ENCODE data around the gene PLEKHM3.

The PLEKHM3 gene

GRCh38 chr2:207938886-207939285, 86.4 kb downstream of the PLEKHM3 start:
- H3K9ac ChIP-seq (ENCODE audit: low read length in 5 of 5), result no peak overlapping the region

DNA sequence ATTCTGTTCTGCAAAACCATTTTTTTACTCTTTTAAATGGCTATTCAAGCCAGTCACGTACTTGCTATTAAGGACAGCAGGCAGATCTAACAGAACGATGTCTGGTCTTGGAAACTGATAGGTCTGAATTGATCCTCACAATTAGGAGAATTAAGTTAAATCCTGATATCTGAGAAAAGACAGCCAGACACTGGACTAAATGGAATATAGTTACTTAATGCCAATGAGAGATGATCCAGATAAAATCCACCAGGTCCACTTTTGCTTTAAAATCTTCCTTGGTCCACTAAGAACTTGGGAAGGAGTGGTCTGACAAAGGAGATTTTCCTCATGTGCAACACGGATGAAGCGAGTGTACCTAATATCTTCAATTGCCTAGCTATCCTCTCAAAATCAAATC, 86.9 kb downstream of the PLEKHM3 start:
- Histone ChIP-seq H3K4me1 (ENCODE audit: control insufficient read depth in 5 of 5, insufficient read depth in 5 of 5, low read length in 5 of 5) (peaks cover 0 to 25% (median 21%) of the 10 kb centered on the region in 5 donors), H3K9ac (ENCODE audit: low read length in 5 of 5) (no peak overlapping the region), H3K9me3 (ENCODE audit: control insufficient read depth in 5 of 5, low read length in 5 of 5) (no peaks in the 10 kb centered on the region), H3K4me3 (ENCODE audit: low read depth in 1 of 5, low read length in 5 of 5) (no peak overlapping the region), H3K27me3 (ENCODE audit: control insufficient read depth in 5 of 5, insufficient read depth in 4 of 5, low read length in 5 of 5) (no peaks in the 10 kb centered on the region), H3K36me3 (ENCODE audit: control insufficient read depth in 5 of 5, insufficient read depth in 5 of 5, low read length in 5 of 5) (peaks cover 0 to 3% (median 0%) of the 10 kb centered on the region in 5 donors), H3K27ac (ENCODE audit: low read depth, low read length) (no peak overlapping the region)

More at GRCh38 chr2:207938886-207939285, 86.4 kb downstream of the PLEKHM3 start:
- Histone ChIP-seq H3K4me1 (ENCODE audit: control insufficient read depth in 5 of 5, insufficient read depth in 5 of 5, low read length in 5 of 5) (peaks cover 0 to 22% (median 16%) of the 10 kb centered on the region in 5 donors), H3K36me3 (ENCODE audit: control insufficient read depth in 5 of 5, insufficient read depth in 5 of 5, low read length in 5 of 5) (peaks cover 0 to 4% (median 0%) of the 10 kb centered on the region in 5 donors), H3K27me3 (ENCODE audit: control insufficient read depth in 5 of 5, insufficient read depth in 4 of 5, low read length in 5 of 5) (no peaks in the 10 kb centered on the region), H3K4me3 (ENCODE audit: low read depth in 1 of 5, low read length in 5 of 5) (no peak overlapping the region), H3K27ac (ENCODE audit: low read depth, low read length) (no peak overlapping the region), H3K9me3 (ENCODE audit: control insufficient read depth in 5 of 5, low read length in 5 of 5) (no peaks in the 10 kb centered on the region)

- H3K27ac ChIP-seq (ENCODE audit: low read depth, low read length), result no peak overlapping the region
- no peaks in the 10 kb centered on the region for H3K36me3 ChIP-seq (ENCODE audit: control insufficient read depth in 5 of 5, insufficient read depth in 5 of 5, low read length in 5 of 5)
- H3K27me3 ChIP-seq (ENCODE audit: control insufficient read depth in 5 of 5, insufficient read depth in 4 of 5, low read length in 5 of 5), result no peaks in the 10 kb centered on the region
- no peaks in the 10 kb centered on the region for H3K9me3 ChIP-seq (ENCODE audit: control insufficient read depth in 5 of 5, low read length in 5 of 5)
- H3K4me1 ChIP-seq (ENCODE audit: control insufficient read depth in 5 of 5, insufficient read depth in 5 of 5, low read length in 5 of 5), result peaks cover 0 to 25% (median 21%) of the 10 kb centered on the region in 5 donors
- no peak overlapping the region for H3K9ac ChIP-seq (ENCODE audit: low read length in 5 of 5)
- H3K4me3 ChIP-seq (ENCODE audit: low read depth in 1 of 5, low read length in 5 of 5), result no peak overlapping the region
Measured at GRCh38 chr2:207937823-207938222, 87.5 kb downstream of the PLEKHM3 start.

- Histone ChIP-seq H3K27ac (ENCODE audit: low read depth, low read length) (no peak overlapping the region), H3K9ac (ENCODE audit: low read length in 5 of 5) (no peak overlapping the region), H3K4me1 (ENCODE audit: control insufficient read depth in 5 of 5, insufficient read depth in 5 of 5, low read length in 5 of 5) (peaks cover 0 to 25% (median 21%) of the 10 kb centered on the region in 5 donors)
Measured at GRCh38 chr2:207937253-207937652, 88.1 kb downstream of the PLEKHM3 start.

DNA sequence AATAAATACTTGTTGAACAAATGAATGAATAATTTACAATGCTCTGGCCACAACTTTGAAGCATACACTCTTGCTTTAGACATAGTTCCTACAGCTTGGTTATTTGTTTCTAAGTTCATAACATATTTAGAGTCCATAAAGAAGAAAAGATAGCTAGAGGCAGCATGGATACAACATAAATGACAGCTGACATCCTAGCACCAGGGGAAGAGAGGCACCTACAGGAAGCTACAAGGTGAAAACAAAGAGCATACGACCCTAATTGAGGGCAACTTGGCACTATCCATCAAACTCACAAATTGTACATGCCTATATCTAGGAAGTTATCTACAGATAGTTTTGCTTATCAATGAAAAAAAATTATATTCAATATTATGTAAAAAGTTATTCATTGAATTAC, 88.9 kb downstream of the PLEKHM3 start:
- H3K27ac ChIP-seq (ENCODE audit: low read depth, low read length), result no peak overlapping the region

More at GRCh38 chr2:207937253-207937652, 88.1 kb downstream of the PLEKHM3 start:
- H3K36me3 ChIP-seq (ENCODE audit: control insufficient read depth in 5 of 5, insufficient read depth in 5 of 5, low read length in 5 of 5), result no peaks in the 10 kb centered on the region
- H3K9me3 ChIP-seq (ENCODE audit: control insufficient read depth in 5 of 5, low read length in 5 of 5), result no peaks in the 10 kb centered on the region
- H3K4me3 ChIP-seq (ENCODE audit: low read depth in 1 of 5, low read length in 5 of 5), result no peak overlapping the region
- H3K27me3 ChIP-seq (ENCODE audit: control insufficient read depth in 5 of 5, insufficient read depth in 4 of 5, low read length in 5 of 5), result no peaks in the 10 kb centered on the region

GRCh38 chr2:207935991-207936370, 89.3 kb downstream of the PLEKHM3 start:
- peak overlapping the region; percentile 31 for H3K27ac ChIP-seq (ENCODE audit: low read depth, low read length)

More for the DNA sequence above, 88.9 kb downstream of the PLEKHM3 start:
- no peaks in the 10 kb centered on the region for H3K27me3 ChIP-seq (ENCODE audit: control insufficient read depth in 5 of 5, insufficient read depth in 4 of 5, low read length in 5 of 5)
- H3K4me3 ChIP-seq (ENCODE audit: low read depth in 1 of 5, low read length in 5 of 5), result no peak overlapping the region
- no peak overlapping the region for H3K9ac ChIP-seq (ENCODE audit: low read length in 5 of 5)
- H3K36me3 ChIP-seq (ENCODE audit: control insufficient read depth in 5 of 5, insufficient read depth in 5 of 5, low read length in 5 of 5), result no peaks in the 10 kb centered on the region
- H3K9me3 ChIP-seq (ENCODE audit: control insufficient read depth in 5 of 5, low read length in 5 of 5), result no peaks in the 10 kb centered on the region
- peaks cover 0 to 25% (median 21%) of the 10 kb centered on the region in 5 donors for H3K4me1 ChIP-seq (ENCODE audit: control insufficient read depth in 5 of 5, insufficient read depth in 5 of 5, low read length in 5 of 5)

DNA sequence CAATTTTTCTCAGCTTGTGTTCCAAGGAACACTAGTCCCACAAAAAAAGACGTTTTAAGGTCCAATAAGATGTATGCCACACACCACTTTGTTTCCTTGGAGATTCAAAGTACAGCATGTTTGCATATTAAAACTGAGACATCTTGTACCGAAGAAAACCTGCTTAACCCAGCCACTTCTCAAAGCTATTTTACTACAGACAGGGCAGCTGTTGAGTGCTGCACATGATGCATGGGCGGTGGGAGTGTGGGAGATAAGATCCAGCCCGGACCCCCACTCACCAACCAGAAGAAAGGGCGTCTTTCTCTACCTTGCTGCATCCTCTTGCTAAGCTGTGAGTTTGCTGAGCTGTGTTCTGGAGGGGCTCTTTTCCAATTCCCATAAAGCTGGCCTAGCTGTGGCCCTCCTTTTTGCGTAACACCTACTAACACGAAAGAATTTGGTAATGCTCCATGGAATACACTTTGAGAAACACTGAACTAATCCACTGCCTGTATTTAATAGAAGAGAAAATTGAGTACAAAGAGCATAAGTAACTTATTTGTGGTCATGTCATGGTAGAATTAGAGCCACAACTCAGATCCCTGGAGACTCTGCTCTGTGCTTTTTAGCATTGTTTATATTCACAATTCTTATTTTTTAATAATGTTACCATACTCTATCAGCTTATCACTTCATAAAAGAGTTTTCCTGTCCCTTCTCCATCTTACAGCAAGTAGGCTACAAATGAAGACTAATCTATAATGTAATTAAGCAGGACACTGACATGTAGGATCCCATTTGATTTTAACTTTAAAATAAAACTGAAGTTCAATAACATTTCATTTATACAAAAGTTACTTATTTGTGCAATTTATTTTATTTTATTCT, 90.0 kb downstream of the PLEKHM3 start:
- Histone ChIP-seq H3K4me1 (ENCODE audit: control insufficient read depth in 5 of 5, insufficient read depth in 5 of 5, low read length in 5 of 5) (peaks cover 0 to 25% (median 21%) of the 10 kb centered on the region in 5 donors), H3K27ac (ENCODE audit: low read depth, low read length) (peak overlapping the region; percentile 31), H3K4me3 (ENCODE audit: low read depth in 1 of 5, low read length in 5 of 5) (peak overlapping the region in 1 of 5 donors; percentile 33), H3K27me3 (ENCODE audit: control insufficient read depth in 5 of 5, insufficient read depth in 4 of 5, low read length in 5 of 5) (no peaks in the 10 kb centered on the region), H3K9ac (ENCODE audit: low read length in 5 of 5) (peak overlapping the region in 1 of 5 donors; percentile 60), H3K36me3 (ENCODE audit: control insufficient read depth in 5 of 5, insufficient read depth in 5 of 5, low read length in 5 of 5) (peaks cover 0 to 6% (median 5%) of the 10 kb centered on the region in 5 donors), H3K9me3 (ENCODE audit: control insufficient read depth in 5 of 5, low read length in 5 of 5) (no peaks in the 10 kb centered on the region)

More at GRCh38 chr2:207935991-207936370, 89.3 kb downstream of the PLEKHM3 start:
- Histone ChIP-seq H3K9ac (ENCODE audit: low read length in 5 of 5) (peak overlapping the region in 1 of 5 donors; percentile 60), H3K9me3 (ENCODE audit: control insufficient read depth in 5 of 5, low read length in 5 of 5) (no peaks in the 10 kb centered on the region), H3K4me3 (ENCODE audit: low read depth in 1 of 5, low read length in 5 of 5) (no peak overlapping the region), H3K4me1 (ENCODE audit: control insufficient read depth in 5 of 5, insufficient read depth in 5 of 5, low read length in 5 of 5) (peaks cover 0 to 25% (median 21%) of the 10 kb centered on the region in 5 donors), H3K36me3 (ENCODE audit: control insufficient read depth in 5 of 5, insufficient read depth in 5 of 5, low read length in 5 of 5) (peaks cover 0 to under 1% (median 0%) of the 10 kb centered on the region in 5 donors), H3K27me3 (ENCODE audit: control insufficient read depth in 5 of 5, insufficient read depth in 4 of 5, low read length in 5 of 5) (no peaks in the 10 kb centered on the region)

GRCh38 chr2:207934720-207935119, 90.6 kb downstream of the PLEKHM3 start:
- Histone ChIP-seq H3K9me3 (ENCODE audit: control insufficient read depth in 5 of 5, low read length in 5 of 5) (no peaks in the 10 kb centered on the region), H3K4me3 (ENCODE audit: low read depth in 1 of 5, low read length in 5 of 5) (no peak overlapping the region), H3K27me3 (ENCODE audit: control insufficient read depth in 5 of 5, insufficient read depth in 4 of 5, low read length in 5 of 5) (no peaks in the 10 kb centered on the region), H3K4me1 (ENCODE audit: control insufficient read depth in 5 of 5, insufficient read depth in 5 of 5, low read length in 5 of 5) (peaks cover 0 to 25% (median 21%) of the 10 kb centered on the region in 5 donors), H3K9ac (ENCODE audit: low read length in 5 of 5) (no peak overlapping the region), H3K36me3 (ENCODE audit: control insufficient read depth in 5 of 5, insufficient read depth in 5 of 5, low read length in 5 of 5) (peaks cover 0 to 8% (median 5%) of the 10 kb centered on the region in 5 donors), H3K27ac (ENCODE audit: low read depth, low read length) (peak overlapping the region; percentile 31)

- H3K9ac ChIP-seq (ENCODE audit: low read length in 5 of 5), result no peak overlapping the region
- H3K4me1 ChIP-seq (ENCODE audit: control insufficient read depth in 5 of 5, insufficient read depth in 5 of 5, low read length in 5 of 5), result peaks cover 0 to 25% (median 21%) of the 10 kb centered on the region in 5 donors
- H3K9me3 ChIP-seq (ENCODE audit: control insufficient read depth in 5 of 5, low read length in 5 of 5), result no peaks in the 10 kb centered on the region
- H3K27me3 ChIP-seq (ENCODE audit: control insufficient read depth in 5 of 5, insufficient read depth in 4 of 5, low read length in 5 of 5), result no peaks in the 10 kb centered on the region
- H3K4me3 ChIP-seq (ENCODE audit: low read depth in 1 of 5, low read length in 5 of 5), result no peak overlapping the region
- H3K36me3 ChIP-seq (ENCODE audit: control insufficient read depth in 5 of 5, insufficient read depth in 5 of 5, low read length in 5 of 5), result peaks cover 0 to 10% (median 5%) of the 10 kb centered on the region in 5 donors
- no peak overlapping the region for H3K27ac ChIP-seq (ENCODE audit: low read depth, low read length)
Measured at GRCh38 chr2:207933396-207934065, 91.8 kb downstream of the PLEKHM3 start.

DNA sequence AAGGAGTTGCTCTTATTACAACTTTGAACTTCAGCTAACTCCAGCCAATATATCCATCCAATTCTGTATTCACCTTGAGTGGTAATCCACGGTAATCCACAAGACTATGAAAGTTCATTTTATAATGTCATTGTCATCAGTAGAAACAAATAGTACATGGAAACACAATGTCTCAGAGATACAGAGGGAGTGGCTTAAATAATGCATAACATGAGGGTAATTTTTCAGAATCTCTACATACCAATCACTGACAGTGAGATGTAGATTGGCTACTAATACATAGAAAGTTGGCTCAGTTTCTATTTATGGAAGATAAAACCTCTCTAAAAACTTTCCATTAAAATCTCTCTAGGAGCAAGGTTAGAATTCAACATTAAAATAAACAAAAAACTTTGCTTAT, 93.2 kb downstream of the PLEKHM3 start:
- Histone ChIP-seq H3K27ac (ENCODE audit: low read depth, low read length) (no peak overlapping the region), H3K27me3 (ENCODE audit: control insufficient read depth in 5 of 5, insufficient read depth in 4 of 5, low read length in 5 of 5) (no peaks in the 10 kb centered on the region), H3K4me3 (ENCODE audit: low read depth in 1 of 5, low read length in 5 of 5) (no peak overlapping the region), H3K4me1 (ENCODE audit: control insufficient read depth in 5 of 5, insufficient read depth in 5 of 5, low read length in 5 of 5) (peaks cover 1 to 29% (median 21%) of the 10 kb centered on the region in 5 donors), H3K36me3 (ENCODE audit: control insufficient read depth in 5 of 5, insufficient read depth in 5 of 5, low read length in 5 of 5) (peaks cover 0 to 10% (median 5%) of the 10 kb centered on the region in 5 donors), H3K9me3 (ENCODE audit: control insufficient read depth in 5 of 5, low read length in 5 of 5) (no peaks in the 10 kb centered on the region), H3K9ac (ENCODE audit: low read length in 5 of 5) (no peak overlapping the region)

Data from subcutaneous abdominal adipose tissue (tissue), 5 donors.